ENCODE measurements around the gene IRF1.

DNA sequence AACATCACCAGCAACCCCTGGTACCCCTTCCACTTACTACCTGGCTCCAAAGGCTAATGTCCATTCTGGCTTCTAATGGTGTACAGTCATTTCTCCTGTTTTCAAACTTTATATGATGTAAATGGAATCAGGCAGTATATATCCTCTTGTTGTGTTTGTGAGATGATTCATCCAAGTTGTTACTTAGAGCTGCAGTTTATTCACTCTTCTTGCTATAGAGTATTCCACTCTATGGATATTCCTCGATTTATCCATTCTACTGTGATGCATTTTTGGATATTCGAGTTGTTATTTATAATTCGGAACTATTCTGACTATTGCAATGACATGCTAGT lies 32.4 kb downstream of the IRF1 start:
- no peak for TF ChIP-seq POLR2A (IDR thresholded peaks at IDR 0.05; ENCODE audit: borderline replicate concordance, extremely low read depth, insufficient read depth, insufficient read length)
- TF ChIP-seq, protein P1, sequence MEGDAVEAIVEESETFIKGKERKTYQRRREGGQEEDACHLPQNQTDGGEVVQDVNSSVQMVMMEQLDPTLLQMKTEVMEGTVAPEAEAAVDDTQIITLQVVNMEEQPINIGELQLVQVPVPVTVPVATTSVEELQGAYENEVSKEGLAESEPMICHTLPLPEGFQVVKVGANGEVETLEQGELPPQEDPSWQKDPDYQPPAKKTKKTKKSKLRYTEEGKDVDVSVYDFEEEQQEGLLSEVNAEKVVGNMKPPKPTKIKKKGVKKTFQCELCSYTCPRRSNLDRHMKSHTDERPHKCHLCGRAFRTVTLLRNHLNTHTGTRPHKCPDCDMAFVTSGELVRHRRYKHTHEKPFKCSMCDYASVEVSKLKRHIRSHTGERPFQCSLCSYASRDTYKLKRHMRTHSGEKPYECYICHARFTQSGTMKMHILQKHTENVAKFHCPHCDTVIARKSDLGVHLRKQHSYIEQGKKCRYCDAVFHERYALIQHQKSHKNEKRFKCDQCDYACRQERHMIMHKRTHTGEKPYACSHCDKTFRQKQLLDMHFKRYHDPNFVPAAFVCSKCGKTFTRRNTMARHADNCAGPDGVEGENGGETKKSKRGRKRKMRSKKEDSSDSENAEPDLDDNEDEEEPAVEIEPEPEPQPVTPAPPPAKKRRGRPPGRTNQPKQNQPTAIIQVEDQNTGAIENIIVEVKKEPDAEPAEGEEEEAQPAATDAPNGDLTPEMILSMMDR (IDR thresholded peaks at IDR 0.05 in 2 of 3, conservative IDR thresholded peaks at IDR 0.05 in 1 of 3; ENCODE audit: borderline replicate concordance in 1 of 3, insufficient read depth in 1 of 3, low read depth in 2 of 3, low read length in 2 of 3): no peak
- TF ChIP-seq EZH2 (IDR thresholded peaks at IDR 0.05): no peak
- TF ChIP-seq EZH2phosphoT487 (IDR thresholded peaks at IDR 0.05; ENCODE audit: borderline replicate concordance): no peak
- TF ChIP-seq, protein P2, sequence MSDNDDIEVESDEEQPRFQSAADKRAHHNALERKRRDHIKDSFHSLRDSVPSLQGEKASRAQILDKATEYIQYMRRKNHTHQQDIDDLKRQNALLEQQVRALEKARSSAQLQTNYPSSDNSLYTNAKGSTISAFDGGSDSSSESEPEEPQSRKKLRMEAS (IDR thresholded peaks at IDR 0.05): no peak
- no peak for TF ChIP-seq TCF7L2 (IDR thresholded peaks at IDR 0.05; ENCODE audit: borderline replicate concordance, extremely low read depth, insufficient read depth, insufficient read length)
- no peak for TF ChIP-seq CBX3 (IDR thresholded peaks at IDR 0.05; ENCODE audit: low read depth)
- no peak for TF ChIP-seq ELF1 (IDR thresholded peaks at IDR 0.05; ENCODE audit: borderline replicate concordance, low read depth)
- no peak for TF ChIP-seq YY1 (IDR thresholded peaks at IDR 0.05; ENCODE audit: extremely low read depth, insufficient replicate concordance, low read depth, low read length)
- TF ChIP-seq, protein P3, sequence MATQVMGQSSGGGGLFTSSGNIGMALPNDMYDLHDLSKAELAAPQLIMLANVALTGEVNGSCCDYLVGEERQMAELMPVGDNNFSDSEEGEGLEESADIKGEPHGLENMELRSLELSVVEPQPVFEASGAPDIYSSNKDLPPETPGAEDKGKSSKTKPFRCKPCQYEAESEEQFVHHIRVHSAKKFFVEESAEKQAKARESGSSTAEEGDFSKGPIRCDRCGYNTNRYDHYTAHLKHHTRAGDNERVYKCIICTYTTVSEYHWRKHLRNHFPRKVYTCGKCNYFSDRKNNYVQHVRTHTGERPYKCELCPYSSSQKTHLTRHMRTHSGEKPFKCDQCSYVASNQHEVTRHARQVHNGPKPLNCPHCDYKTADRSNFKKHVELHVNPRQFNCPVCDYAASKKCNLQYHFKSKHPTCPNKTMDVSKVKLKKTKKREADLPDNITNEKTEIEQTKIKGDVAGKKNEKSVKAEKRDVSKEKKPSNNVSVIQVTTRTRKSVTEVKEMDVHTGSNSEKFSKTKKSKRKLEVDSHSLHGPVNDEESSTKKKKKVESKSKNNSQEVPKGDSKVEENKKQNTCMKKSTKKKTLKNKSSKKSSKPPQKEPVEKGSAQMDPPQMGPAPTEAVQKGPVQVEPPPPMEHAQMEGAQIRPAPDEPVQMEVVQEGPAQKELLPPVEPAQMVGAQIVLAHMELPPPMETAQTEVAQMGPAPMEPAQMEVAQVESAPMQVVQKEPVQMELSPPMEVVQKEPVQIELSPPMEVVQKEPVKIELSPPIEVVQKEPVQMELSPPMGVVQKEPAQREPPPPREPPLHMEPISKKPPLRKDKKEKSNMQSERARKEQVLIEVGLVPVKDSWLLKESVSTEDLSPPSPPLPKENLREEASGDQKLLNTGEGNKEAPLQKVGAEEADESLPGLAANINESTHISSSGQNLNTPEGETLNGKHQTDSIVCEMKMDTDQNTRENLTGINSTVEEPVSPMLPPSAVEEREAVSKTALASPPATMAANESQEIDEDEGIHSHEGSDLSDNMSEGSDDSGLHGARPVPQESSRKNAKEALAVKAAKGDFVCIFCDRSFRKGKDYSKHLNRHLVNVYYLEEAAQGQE (IDR thresholded peaks at IDR 0.05; ENCODE audit: low read depth): no peak
- TF ChIP-seq SRF (IDR thresholded peaks at IDR 0.05; ENCODE audit: low read depth): no peak
- TF ChIP-seq, protein P4, sequence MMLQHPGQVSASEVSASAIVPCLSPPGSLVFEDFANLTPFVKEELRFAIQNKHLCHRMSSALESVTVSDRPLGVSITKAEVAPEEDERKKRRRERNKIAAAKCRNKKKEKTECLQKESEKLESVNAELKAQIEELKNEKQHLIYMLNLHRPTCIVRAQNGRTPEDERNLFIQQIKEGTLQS (IDR thresholded peaks at IDR 0.05): no peak

Data from HCT116 (cell line).